Cerebellar cortex (tissue), 1 donor: ENCODE data around the gene OR13C3.
"Not testable (repeated sequence)": the region's sequence is repeated elsewhere in the genome, so short reads cannot be mapped to it uniquely, and the experiment has no call there.

ENCODE experiments used
- DNase-seq: peaks from one replicate; pipeline ENCODE4 v3.0.0-alpha.2; 2015; ENCODE audit warnings: low spot score

OR13C3 gene

DNA sequence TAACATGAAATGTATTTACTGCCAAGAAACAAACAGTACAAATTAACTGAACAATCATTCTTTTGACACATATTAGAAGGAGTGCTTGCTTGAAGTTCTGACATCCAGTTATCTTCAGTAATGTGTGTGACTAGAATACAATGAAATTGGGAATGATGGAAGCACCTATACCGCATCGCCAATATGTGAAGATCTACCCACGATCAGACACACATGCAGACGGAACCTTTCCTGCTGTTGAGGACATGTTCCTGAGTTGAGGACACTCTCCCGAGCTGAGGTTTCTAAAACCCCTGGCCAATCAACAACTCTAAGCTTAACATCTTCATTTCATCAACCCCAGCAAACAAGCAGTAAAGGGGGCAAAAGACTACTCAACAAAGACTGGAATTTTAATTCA, at the start of gene OR13C3:
Gene OR13C3, minus strand, starts transcription at position 101 of the 400 bp plus-strand sequence. CDS start 133 bp downstream, outside the sequence.
- DNase-seq = no peak

DNA sequence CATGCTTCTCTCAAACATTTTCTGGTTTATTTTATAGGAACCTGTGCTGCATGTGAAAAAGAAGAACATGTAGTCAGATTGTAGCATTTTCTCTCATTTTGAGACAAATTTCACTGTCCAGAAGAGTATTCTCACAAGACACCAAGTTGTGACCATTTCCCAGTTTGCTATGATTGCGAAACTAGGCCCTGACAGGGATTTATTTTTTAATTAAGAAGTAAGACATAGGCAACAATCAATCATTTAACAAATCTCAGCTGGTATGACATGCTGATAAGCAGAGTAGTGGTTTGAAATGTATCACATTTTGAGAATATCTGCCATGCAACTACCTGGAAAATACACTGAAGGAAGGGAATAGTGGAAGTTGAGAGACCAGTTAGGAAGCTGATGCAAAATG, 43.9 kb upstream of the OR13C3 start:
- no peak for DNase-seq

DNA sequence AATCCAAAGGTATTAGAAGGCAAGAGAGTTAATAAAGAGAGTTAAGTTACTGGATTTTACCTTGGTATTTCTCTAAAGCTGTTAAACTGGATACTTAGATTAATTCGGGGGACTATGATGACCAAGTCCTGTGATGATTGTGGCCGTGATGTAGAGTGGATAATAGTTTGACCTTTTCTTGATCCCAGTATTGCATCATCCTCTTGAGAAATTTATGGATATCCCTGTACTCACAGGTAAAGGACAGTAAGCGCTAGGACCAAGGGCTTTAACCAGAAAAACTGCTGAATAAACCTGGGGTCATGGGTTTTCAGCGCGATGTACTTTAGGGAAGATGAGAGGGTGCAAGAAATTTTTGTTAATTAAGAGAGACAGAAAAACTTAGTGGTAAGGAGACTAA, 40.6 kb upstream of the OR13C3 start:
- DNase-seq = no peak

DNA sequence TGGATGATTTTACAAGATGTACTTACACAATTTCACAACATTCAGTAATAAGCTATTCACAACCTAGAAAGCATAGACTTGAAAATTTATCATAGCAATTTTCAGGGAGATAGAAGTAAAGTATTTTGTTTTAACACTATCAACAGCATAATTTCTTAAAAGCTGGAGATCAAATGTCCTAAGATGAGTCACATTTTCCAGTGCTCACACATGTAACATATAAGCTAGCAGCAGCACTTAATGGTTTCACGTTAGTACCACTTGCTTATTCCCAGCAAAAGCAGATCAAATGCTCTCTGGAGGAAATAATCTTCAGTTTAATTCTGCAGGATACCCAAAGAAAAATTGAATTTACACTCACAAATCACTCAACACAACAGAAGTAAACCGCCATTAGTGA, 38.8 kb upstream of the OR13C3 start:
- DNase-seq = no peak

DNA sequence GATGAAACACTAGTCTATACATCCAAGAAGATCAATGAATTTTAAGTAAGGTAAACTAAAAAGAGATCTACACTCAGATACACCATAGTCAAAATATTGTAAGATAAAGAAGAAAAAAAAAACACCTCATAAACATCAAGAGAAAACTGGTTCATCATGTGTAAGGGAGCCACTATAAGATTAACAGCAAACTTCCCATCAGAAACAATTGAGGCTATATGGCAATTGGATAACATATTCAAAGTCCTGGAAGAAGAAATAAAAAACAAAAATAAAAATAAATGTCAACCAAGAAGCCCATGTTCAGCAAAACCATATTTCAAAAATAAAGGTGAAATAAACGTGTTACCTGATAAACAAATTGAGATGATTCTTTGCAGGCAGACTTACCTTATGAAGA, 36.0 kb upstream of the OR13C3 start:
- no peak for DNase-seq

DNA sequence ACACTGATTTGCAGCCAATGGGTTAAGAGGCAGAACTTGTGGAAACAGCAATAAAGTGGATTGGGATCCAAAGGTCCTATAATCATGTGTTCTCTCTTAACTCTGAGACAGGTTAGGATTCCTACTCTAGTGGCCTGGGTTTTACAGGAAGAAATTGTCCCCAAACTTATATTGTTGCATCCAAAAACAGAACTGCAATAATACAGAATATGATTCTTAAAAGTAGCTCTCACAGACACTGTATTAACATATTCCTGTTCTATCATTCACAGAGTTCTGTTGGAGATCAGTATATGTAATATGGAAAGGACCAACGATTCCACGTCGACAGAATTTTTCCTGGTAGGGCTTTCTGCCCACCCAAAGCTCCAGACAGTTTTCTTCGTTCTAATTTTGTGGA, 32.2 kb upstream of the OR13C3 start, which contains the start of gene OR13C8:
Gene OR13C8, plus strand, starts transcription at position 301 of the 400 bp plus-strand sequence. Its CDS starts 0 bp downstream, at position 301.
- no peak for DNase-seq

DNA sequence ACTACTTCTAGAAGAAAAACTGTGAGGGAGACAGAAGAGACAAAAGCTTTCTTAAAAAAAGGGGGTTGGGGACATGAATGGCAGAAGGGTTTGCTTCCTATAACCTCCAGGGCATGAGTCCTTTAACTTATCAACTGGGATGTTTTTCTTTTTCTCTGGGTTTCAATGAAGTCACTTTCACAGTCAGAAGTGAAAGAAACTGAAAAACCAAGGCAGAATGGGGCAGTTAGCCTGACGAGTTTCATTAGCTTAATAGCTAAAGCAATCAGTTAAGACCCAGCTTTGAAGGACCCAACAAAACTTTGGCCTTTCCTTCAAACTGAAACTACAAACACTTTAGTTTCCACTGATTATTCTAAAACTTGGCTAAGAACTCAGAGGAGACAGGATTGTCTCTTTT, 27.7 kb upstream of the OR13C3 start:
- DNase-seq = no peak

DNA sequence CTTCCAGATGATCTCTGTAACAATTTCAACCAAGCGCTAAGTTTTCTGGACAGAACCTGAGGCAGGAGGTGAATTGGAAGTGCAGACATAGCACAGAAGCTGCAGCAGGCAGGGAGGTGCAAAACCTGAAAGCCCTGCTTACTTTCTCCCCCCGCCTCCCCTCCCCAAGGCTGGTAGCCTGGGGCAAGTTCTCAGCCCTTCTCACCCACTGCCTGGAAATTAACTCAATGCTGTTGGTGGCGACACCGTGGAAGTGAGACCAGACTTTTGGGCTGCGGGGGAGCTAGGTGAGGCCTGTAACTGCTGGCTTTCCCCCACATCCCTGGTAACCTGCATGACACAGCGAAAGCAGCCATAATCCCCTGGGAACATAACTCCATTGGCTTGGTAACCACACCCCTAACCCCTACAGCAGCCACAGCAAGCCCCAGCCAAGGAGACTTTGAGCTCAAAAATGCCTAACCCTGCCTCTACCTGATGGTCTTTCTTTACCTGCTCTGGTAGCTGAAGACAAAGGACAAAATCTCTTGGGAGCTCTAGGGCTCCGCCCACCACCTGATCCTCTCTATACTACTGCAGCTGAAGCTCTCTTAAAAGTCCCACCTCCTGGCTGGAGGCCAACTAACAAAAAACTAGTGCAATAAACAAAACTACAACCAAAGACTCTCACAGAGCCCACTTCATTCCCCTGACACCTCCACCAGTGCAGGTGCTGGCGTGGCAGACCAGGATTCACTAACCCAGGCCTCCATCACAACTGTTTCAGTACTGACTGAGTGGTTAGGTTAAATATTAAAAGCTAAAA, 20.4 kb upstream of the OR13C3 start:
- DNase-seq = no peak

DNA sequence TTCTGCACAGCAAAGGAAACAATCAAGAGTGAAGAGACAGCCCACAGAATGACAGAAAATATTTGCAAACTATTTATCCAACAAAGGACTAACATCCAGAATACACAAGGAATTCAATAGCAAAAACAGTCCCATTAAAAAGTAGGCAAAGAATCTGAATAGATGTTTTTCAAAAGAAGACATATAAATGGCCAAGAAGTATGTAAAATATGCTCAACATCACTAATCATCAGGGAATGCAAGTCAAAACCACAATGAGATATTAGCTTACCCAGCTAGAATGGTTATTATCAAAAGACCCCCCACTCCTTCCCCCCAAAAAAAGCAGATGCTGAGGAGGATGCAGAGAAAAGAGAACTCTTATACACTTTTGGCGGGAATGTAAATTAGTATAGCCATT, 18.9 kb upstream of the OR13C3 start:
- DNase-seq = no peak

DNA sequence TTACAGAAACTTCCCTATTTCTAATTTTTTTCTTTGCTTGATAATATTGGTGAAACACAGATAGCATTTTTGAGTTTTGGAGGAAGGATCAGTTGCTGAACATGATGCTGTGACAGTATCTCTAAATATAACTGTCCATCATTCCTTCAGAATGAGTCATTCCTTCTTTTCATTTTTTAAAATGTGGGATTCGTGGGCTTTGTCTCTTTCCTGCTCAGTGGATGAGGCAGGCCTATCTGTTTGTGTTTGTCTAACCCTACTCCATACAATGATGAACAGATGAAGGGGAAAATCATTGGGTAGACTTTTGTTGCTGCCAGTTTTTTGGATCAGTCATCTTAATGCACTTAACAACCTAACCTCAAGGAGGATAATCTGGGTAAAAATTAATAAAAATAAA, 16.6 kb upstream of the OR13C3 start:
- DNase-seq = no peak

DNA sequence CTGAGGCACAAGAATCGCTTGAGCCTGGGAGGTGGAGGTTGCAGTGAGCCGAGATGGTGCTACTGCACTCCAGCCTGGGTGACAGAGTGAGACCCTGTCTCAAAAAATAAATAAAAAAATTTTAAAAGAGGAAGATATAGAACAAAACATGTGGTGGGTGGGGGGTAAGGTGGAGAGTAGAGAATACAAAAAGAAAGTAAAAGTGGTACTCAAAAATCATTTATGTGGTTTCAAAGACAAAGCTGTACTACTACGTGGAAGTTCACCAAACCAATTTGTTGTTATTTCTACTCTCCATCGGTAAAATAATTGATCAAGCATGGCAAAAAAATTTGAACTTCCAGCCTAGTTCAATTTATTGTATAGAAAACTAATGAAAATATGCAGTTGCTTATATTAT, 8.0 kb upstream of the OR13C3 start:
- no peak for DNase-seq

DNA sequence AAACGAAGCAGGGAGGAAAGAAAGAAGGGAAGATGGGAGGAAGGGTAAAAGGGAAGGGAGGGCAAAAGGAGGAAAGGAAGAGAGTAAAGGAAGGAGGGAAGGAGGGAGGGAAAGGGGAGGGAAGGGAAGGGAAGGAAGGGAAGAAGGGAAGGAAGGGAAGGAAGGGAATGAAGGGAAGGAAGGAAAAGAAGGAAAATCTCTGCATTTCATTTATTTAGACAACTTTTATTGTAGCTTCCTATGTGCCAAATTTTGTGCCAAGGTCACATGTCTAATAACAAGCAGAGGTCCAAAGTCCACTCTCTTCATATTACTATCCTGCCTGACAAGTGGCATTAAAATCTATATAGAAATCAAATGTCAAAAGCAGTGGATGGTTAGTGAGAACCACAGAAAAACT, 2.6 kb upstream of the OR13C3 start:
- no peak for DNase-seq

DNA sequence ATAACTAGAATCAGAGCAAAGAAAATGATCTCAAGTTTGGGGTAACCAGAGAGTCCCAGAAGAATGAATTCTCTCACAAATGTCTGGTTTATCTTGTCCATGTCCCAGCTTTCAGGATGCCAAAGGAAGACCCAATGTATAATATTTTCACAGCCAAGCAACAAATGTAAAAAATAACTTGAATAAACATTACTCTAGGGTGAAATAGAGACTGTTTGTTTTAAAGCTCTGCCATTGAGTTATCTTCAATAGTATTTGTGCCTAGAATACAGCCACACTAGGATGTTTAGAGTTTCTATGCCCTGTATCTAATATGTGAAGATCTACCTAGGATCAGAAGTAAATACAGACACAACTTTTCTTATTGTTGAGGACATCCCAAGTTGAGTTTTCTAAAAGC, 9.5 kb downstream of the OR13C3 start, which contains the start of gene OR13C4:
Gene OR13C4, minus strand, starts transcription at position 101 of the 400 bp plus-strand sequence. Its CDS starts 0 bp downstream, at position 101.
- DNase-seq = no peak

DNA sequence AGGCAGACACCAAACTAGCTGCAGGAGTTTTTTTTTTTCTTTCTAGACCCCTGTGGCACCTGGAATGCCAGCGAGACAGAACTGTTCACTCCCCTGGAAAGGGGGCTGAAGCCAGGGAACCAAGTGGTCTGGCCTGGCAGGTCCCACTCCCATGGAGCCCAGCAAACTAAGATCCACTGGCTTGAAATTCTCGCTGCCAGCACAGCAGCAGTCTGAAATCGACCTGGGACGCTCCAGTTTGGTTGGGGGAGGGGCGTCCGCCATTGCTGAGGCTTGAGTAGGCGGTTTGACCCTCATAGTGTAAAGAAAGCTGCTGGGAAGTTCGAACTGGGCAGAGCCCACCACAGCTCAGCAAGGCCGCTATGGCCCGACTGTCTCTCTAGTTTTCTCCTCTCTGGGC, 16.4 kb downstream of the OR13C3 start:
- not testable (repeated sequence) for DNase-seq

DNA sequence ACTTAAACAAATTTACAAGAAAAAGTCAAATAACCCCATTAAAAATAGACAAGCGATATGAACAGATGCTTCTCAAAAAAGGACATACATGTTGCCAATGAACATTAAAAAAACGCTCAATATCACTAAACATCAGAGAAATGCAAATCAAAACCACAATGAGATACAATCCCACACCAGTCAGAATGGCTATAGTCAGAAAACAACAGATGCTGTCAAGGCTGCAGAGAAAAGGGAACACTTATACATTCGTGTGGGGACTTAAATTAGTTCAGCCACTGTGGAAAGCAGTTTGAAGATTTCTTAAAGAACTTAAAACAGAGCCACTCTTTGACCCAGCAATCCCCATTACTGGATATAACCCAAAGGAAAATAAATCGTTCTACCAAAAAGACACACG, 21.8 kb downstream of the OR13C3 start:
- no peak for DNase-seq

DNA sequence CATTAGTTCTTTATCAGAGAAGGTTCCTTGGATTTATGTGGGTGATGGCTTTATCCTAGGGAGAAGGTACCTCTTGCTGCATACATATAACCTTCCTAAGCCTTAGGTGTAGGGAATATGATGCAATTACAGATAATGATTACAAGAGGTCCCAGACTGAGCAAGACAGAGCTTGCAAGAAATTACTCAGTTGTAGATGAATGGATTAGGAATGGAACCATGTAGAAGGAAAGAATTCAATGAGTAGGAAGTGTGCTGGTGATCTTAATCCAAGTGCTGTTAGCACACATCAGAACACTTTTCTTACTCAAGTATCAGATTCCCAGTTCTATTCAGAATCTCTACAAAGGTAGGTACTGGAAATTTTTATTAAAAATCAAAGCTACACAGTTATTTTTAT, 30.1 kb downstream of the OR13C3 start:
- DNase-seq = no peak

DNA sequence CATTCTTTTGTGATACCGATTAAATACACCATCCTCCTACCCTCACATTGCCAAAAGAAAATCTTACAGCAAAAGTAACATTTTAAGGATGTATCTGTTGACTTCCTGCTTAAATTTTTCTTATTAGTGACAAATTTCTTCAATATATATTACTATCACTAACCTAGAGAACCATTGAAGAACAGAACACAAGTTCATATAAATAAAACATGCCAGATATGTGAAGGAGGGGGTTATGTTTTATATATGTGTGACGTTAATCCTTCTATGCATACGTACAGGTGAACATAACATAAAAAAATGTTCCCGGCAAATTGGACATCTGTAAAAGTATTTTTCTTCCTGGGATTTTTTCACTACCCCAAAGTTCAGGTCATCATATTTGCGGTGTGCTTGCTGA, 32.7 kb downstream of the OR13C3 start, which contains the start of gene OR13F1:
Gene OR13F1, plus strand, starts transcription at position 301 of the 400 bp plus-strand sequence. Its CDS starts 0 bp downstream, at position 301.
- DNase-seq = no peak

DNA sequence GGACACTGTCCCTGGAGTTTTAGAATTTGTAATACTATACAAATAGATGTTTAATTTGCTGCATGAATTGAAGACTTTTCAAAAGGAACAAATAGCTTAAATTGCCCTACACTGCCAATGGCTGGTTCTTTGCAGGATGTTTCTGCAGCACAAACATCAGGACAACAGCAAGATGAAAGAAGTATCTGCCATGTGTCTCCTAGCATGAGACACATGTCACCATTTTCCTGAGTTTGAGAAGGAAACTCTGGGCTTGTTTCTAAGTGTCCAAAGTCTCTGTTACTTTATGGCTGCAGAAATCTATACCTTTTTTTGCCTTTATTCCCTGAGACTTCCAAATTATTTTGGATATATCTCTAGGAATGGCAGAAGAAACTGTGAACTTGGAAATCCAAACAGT, 33.2 kb downstream of the OR13C3 start:
- no peak for DNase-seq

DNA sequence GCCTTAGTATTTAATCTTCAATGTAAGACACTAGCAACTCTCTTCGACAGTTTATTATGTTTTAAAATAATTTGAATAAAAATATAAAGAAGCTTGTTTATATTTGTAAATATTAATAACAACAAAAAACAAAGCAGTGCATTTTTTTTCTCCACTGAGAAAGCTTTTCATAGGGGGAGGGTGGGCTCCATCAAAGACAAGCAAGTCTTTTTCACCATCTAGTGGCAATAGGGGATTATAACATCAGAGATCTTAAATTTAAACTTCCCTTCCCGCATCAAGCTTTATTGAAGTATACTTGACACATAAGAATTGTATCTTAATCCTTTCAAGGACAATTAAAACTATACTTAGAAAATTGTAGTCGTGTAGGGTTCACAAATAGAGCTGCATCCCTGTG, 41.8 kb downstream of the OR13C3 start:
- DNase-seq = no peak
